NB4 (cell line): ENCODE results near the gene TCHHL1.

ENCODE experiments used
- CTCF ChIP-seq: IDR thresholded peaks from one replicate; pipeline ENCODE4 v1.5.1; 2012; ENCODE audit warnings: low read depth, low read length
- MYC ChIP-seq: IDR thresholded peaks from 2 replicates; pipeline ENCODE4 v1.6.1; 2011; ENCODE audit warnings: low read depth, low read length
- POLR2A ChIP-seq: IDR thresholded peaks from 2 replicates; pipeline ENCODE4 v1.6.1; 2011; ENCODE audit warnings: mild to moderate bottlenecking; ENCODE audit not compliant: insufficient read length; ENCODE audit errors: extremely low read depth

DNA sequence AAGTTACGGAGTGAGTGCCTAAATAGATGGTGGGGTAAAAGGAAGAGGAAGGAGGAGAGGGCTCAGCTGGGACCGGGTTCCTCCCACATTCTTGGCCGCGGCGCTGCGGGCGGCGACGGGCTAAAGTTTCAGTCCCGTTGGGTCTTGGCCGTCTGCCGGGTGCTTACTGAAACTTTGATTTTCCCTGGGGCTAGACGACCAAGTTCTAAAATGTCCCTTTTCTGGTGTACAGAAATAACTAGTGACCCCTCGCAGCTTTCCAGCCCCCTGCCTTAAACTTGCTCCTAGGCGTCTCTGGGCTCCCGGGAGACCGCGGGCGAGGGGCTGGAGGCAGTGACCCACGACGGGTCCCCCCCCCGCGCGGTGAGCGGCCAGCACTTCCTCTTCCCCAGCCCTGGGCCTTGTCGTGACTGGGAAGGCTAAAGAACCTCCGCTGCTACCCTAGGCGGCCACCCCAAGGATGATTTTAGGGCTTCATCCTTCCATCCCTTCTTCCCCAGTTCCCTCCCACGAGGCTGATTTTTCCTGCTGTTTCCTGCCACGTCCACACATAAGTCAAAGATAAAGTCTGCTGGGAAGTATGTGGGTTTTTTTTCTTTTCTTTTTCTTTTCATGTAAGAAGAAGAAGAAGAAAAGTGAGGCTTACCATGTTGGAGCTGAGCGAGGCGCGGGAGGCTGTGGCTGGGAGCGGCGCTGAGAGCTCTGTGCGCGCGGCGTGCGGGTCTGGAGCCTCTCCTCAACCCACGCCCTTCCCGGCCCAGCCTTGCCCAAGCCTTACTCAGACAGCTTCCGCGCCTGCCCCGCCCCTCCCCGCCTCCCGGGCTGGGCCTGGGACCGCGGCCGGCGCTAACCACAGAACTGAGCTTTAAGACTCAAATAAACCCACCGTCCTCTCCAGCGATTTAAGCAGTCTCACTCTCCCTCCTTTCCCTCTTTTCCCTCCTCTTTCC, 52.3 kb downstream of the TCHHL1 start, which contains the start of gene S100A11:
- TF ChIP-seq CTCF = no peak
- TF ChIP-seq POLR2A = peak; percentile 73
- TF ChIP-seq MYC = peak; percentile 60
